GM18505 (cell line): ENCODE results near the gene TTC28.

Source experiments
- ATAC-seq: cut with Tn5 transposase; IDR thresholded peaks from one replicate; pipeline ENCODE4 v1.9.1; 2021; ENCODE audit not compliant: unreplicated experiment
- POLR2A ChIP-seq: IDR thresholded peaks from 4 replicates; pipeline ENCODE4 v1.6.1; 2011; ENCODE audit warnings: borderline replicate concordance; ENCODE audit not compliant: insufficient read depth, insufficient read length; ENCODE audit errors: extremely low read depth

The TTC28 gene

DNA sequence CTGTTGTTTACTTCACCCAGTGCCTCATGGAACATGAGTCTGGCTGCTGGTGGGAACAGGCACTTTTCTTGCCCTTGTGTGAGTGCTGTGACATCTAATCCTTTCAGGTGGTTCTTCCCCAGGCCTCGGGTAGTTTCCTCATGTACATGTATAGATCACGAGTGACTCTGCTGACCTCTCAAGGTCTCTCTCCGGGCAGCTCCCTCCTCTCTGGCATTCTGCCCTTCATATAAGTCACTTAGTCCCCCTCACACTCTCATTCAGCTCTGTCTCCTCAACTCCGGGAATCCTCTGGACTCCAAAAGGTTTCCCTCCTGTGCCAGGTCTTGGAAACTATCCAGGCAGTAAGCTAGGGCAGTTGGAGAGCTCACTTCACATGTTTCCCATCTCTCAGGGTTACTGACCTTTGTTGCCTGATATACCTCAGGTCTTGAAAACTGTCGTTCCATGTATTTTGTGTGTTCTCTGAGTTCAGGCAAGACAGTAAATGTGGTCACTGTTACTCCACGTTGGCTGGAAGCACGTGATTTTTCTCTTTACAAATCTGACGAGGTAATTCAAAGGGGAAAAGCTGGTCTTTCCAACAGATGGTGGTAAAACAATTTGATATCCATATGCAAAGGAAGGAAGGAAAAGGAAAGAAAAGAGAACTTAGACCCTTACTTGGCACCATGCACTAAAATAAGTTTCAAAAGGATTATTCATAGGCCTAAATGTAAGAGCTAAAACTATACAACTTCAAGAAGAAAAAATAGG is 720.1 kb downstream of the TTC28 start:
- no peak for TF ChIP-seq POLR2A
- ATAC-seq: no peak

- no peak for TF ChIP-seq POLR2A
These were observed 726.9 kb downstream of the TTC28 start for GRCh38 chr22:27952779-27953178.

GRCh38 chr22:27952091-27952490 is 727.5 kb downstream of the TTC28 start:
- ATAC-seq: no peak
- TF ChIP-seq POLR2A: no peak

More at GRCh38 chr22:27952779-27953178, 726.9 kb downstream of the TTC28 start:
- no peak for ATAC-seq

DNA sequence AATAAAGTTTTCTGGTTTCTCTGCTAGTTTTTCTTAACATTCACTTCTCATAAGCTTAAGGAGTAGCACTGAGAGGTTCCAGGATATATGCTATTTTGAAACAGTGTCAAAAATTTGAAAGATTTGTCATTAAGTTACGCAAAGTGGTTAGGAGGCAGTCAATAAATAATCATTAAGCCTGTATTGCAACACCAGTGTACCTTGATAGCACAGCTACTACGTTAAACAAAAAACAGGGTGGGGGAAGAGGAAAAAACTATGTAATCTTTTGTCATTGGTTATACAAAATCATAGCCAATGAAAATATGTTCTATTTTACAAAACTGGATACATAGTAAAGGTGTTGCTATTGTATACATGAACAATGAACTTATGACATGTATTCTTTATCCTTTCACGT is 730.2 kb downstream of the TTC28 start:
- no peak for ATAC-seq
- TF ChIP-seq POLR2A: no peak

GRCh38 chr22:27948569-27948968 is 731.1 kb downstream of the TTC28 start:
- ATAC-seq: no peak
- TF ChIP-seq POLR2A: no peak

GRCh38 chr22:27947448-27947847 is 732.2 kb downstream of the TTC28 start:
- ATAC-seq: no peak
- no peak for TF ChIP-seq POLR2A

DNA sequence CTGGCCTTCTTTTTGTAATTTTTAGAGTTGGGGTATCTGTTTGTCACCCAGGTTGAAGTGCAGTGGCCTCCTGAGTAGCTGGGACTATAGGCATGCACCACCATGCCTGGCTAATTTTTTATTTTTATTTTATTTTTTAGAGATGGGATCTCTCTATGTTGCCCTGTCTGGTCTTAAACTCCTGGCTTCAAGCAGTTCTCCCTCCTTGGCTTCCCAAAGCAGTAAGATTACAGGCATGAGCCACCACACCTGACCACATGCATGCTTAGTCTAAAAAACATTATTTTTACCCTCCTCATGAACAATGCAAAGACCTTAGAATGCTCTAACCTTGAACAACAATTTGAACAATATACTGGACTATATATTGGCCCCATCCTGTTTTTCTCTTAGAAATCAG is 738.5 kb downstream of the TTC28 start:
- no peak for TF ChIP-seq POLR2A
- no peak for ATAC-seq

DNA sequence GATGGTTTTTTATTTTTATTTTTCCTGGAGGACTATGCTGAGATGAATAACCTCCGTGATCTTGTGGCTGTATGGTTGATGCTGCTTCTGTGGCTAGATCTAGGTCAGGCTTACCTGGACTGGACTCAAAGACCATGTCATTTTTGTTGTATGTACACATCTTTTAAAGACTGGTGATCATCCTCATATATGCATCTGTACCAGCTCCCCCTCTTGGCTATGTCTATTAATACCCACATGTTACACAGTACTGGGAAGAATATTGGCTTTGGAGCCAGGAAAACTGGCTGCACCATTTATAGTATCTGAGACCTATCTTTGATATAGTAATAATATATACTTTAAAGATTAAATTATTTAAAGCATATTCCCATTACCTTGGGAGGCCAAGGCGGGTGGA is 742.2 kb downstream of the TTC28 start:
- no peak for ATAC-seq
- TF ChIP-seq POLR2A: no peak

- ATAC-seq: no peak
- no peak for TF ChIP-seq POLR2A
These were observed 743.7 kb downstream of the TTC28 start for GRCh38 chr22:27935897-27936296.

- no peak for TF ChIP-seq POLR2A
- ATAC-seq: no peak
These were observed 745.6 kb downstream of the TTC28 start for GRCh38 chr22:27934069-27934468.

- TF ChIP-seq POLR2A: no peak
- no peak for ATAC-seq
These were observed 746.3 kb downstream of the TTC28 start for GRCh38 chr22:27933186-27933983.

DNA sequence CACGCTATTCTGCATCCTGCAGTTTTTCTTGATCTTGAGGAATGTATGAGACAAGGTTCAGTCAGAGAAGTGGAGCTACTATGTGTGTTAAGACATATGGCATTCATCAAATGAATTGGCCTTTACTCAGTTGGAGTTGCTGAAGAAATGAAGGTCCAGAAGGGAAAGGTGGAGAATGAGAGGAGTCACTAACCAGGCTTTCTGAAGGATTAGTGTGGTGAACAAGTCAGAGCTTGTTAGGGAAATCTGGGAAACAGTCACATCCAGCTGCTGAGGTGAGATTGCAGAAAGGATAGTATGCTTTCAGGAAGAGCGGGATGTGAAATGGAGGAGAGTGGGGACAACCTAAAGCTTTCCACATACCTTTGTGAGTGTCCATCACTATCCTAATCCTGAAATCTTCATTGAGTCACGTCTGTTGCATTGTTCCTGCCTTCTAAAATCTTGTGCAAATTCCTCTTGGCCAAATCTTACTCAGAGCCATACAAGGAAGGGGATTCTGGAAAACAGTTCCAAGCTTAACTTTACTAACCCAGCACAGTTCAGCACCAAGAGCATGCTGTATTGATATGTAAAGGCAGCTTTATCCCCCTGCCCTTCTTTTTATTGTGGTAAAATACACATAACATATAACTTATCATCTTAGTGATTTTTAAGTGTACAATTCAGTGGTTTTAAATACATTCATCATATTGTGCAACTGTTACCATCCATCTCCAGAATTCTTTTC is 749.1 kb downstream of the TTC28 start:
- no peak for TF ChIP-seq POLR2A
- ATAC-seq: no peak
